ENCODE measurements around the gene DCAF17. TPM values are rescaled to one million over a fixed set of nuclear protein-coding genes. Genes with fewer than 3 reads are reported as not detected.

Gene DCAF17
- total RNA-seq (2014; rRNA removed; shearing (Covaris generic)), result 10.7 and 13.0 TPM in 2 replicates

- DNase-seq (ENCODE audit: low read depth), result peak; percentile 95
Measured at GRCh38 chr2:171434013-171434989, at the start of gene DCAF17. Gene DCAF17, plus strand, starts transcription at chr2:171434226. Its CDS starts 352 bp downstream, at chr2:171434578.

GRCh38 chr2:171386627-171387026 is 47.4 kb upstream of the DCAF17 start:
- DNase-seq (ENCODE audit: low read depth), result no peak

GRCh38 chr2:171387052-171387451 is 47.0 kb upstream of the DCAF17 start:
- no peak for DNase-seq (ENCODE audit: low read depth)

- no peak for DNase-seq (ENCODE audit: low read depth)
Measured at GRCh38 chr2:171389325-171389724, 44.7 kb upstream of the DCAF17 start.

GRCh38 chr2:171389780-171390179 is 44.2 kb upstream of the DCAF17 start:
- no peak for DNase-seq (ENCODE audit: low read depth)

GRCh38 chr2:171390941-171391516 is 43.0 kb upstream of the DCAF17 start:
- DNase-seq (ENCODE audit: low read depth), result peak; percentile 86

GRCh38 chr2:171391532-171391931 is 42.5 kb upstream of the DCAF17 start:
- DNase-seq (ENCODE audit: low read depth), result peak; percentile 9

- no peak for DNase-seq (ENCODE audit: low read depth)
Measured at GRCh38 chr2:171393487-171393886, 40.5 kb upstream of the DCAF17 start.

- no peak for DNase-seq (ENCODE audit: low read depth)
Measured at GRCh38 chr2:171394164-171394740, 39.8 kb upstream of the DCAF17 start.

- no peak for DNase-seq (ENCODE audit: low read depth)
Measured at GRCh38 chr2:171399292-171399691, 34.7 kb upstream of the DCAF17 start.

GRCh38 chr2:171400395-171400794 is 33.6 kb upstream of the DCAF17 start:
- no peak for DNase-seq (ENCODE audit: low read depth)

GRCh38 chr2:171401947-171402346 is 32.1 kb upstream of the DCAF17 start:
- no peak for DNase-seq (ENCODE audit: low read depth)

GRCh38 chr2:171402906-171403580 is 31.0 kb upstream of the DCAF17 start:
- DNase-seq (ENCODE audit: low read depth), result peak; percentile 84

GRCh38 chr2:171404261-171404660 is 29.8 kb upstream of the DCAF17 start:
- peak; percentile 92 for DNase-seq (ENCODE audit: low read depth)

GRCh38 chr2:171404719-171405118 is 29.3 kb upstream of the DCAF17 start:
- DNase-seq (ENCODE audit: low read depth), result no peak

GRCh38 chr2:171405546-171405945 is 28.5 kb upstream of the DCAF17 start:
- no peak for DNase-seq (ENCODE audit: low read depth)

GRCh38 chr2:171406044-171406443 is 28.0 kb upstream of the DCAF17 start:
- no peak for DNase-seq (ENCODE audit: low read depth)

- peak; percentile 78 for DNase-seq (ENCODE audit: low read depth)
Measured at GRCh38 chr2:171407030-171407675, 26.9 kb upstream of the DCAF17 start.

GRCh38 chr2:171407676-171408044 is 26.4 kb upstream of the DCAF17 start:
- no peak for DNase-seq (ENCODE audit: low read depth)

GRCh38 chr2:171409436-171409971 is 24.5 kb upstream of the DCAF17 start:
- peak; percentile 13 for DNase-seq (ENCODE audit: low read depth)

- DNase-seq (ENCODE audit: low read depth), result peak; percentile 48
Measured at GRCh38 chr2:171410101-171410500, 23.9 kb upstream of the DCAF17 start.

Measured in M059J (cell line).